Activated CD8-positive, alpha-beta memory T cell treated with anti-CD3 and anti-CD28 coated beads, Interleukin-2, amount 10 ng/mL, durations not matched to agents 7 days and 5 days (primary cell): ENCODE results near the gene TRIM52. TPM values are rescaled to one million over a fixed set of nuclear protein-coding genes. Genes with fewer than 3 reads are reported as not detected.

Source experiments
- ATAC-seq: fragments of 150-1000 bp; cut with Tn5 transposase; one replicate; pipeline ENCODE4 v1.10.0; 2021; ENCODE audit warnings: moderate library complexity
- CTCF ChIA-PET: fragments of 350-600 bp; sonication (Branson Sonifier 250); formaldehyde crosslinking; loops from one replicate; lab custom pipeline; 2021; ENCODE audit warnings: antibody characterized with exemption; lab: Charles Lee
- DNase-seq: peaks from one replicate; pipeline ENCODE4 v3.0.0-alpha.2; 2020
- H3K27ac Mint-ChIP-seq: one replicate; pipeline ENCODE4 v1.8.0; 2021; ENCODE audit warnings: mild to moderate bottlenecking, mixed read lengths
- H3K27me3 Mint-ChIP-seq: one replicate; pipeline ENCODE4 v1.8.0; 2021; ENCODE audit warnings: mixed read lengths
- H3K36me3 Mint-ChIP-seq: one replicate; pipeline ENCODE4 v1.8.0; 2021; ENCODE audit warnings: mild to moderate bottlenecking, mixed read lengths
- H3K4me1 Mint-ChIP-seq: one replicate; pipeline ENCODE4 v1.8.0; 2021; ENCODE audit warnings: mixed read lengths
- H3K4me3 Mint-ChIP-seq: one replicate; pipeline ENCODE4 v1.8.0; 2021; ENCODE audit warnings: mild to moderate bottlenecking, moderate library complexity, mixed read lengths
- H3K9me3 Mint-ChIP-seq: one replicate; pipeline ENCODE4 v1.8.0; 2022; ENCODE audit warnings: low read depth, mixed read lengths
- total RNA-seq, 2 experiments: library from RNA; stranded (reverse); gene quantifications; one replicate each; pipeline ENCODE4 v1.2.3, GENCODE V29; 2021

Gene TRIM52
- total RNA-seq, 2 experiments from 2014 or later: 20.0 to 26.2 TPM

DNA sequence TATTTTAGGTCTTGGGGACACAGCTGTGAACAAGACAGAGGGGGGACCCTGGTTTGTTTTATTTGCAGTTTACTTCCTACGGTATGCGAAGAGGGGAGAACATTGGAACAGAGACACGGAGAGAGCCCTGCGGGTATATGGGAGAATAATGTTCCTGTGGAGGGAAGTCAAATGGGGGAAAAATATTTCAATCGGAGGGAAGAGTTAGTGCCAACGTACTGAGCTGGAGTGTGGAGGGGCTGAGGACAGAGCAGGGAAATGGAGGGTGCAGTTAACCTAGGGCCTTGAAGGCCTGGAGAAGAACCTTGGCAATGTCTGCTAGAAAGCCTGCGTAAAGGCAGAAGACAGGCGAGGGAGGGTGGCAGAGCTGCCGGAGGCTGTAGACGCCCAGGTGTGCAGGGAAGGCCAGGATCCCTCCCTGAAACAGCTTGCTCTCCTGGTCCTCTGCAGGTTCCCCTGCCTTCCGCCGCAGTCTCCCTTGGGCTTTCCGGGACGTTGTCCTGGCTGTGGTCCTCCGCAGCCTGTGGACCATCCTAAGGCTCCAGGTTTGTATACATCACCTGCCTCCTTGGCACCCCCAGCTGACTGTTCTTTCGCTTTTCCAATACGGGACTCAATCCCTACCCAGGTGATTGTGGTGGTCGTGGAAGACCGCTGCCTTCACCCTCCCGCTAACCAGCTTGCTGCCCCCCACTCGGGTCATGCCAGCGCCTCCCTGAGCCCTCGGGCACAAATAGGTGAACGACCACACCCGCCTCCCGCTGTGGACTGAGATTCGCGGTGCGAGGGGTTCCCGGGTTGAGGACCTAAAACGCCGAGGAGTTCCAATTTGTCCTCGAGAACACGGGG, 15.3 kb downstream of the TRIM52 start:
- Mint-ChIP-seq H3K36me3 (peaks cover 45% of the 10 kb centered on the region), H3K9me3 (no peaks in the 10 kb centered on the region), H3K4me1 (peaks cover 65% of the 10 kb centered on the region), H3K27ac (peak overlapping the region; percentile 98), H3K4me3 (peak overlapping the region; percentile 94), H3K27me3 (no peaks in the 10 kb centered on the region)
- CTCF ChIA-PET: interaction anchor here (0.7 to 8.5 kb wide), 6 partner anchors 9 to 61 kb away, joined by 3 to 49 read pairs (median 3); partner anchors contain the start of gene TRIM52
- ATAC-seq: no peak
- no peak for DNase-seq

DNA sequence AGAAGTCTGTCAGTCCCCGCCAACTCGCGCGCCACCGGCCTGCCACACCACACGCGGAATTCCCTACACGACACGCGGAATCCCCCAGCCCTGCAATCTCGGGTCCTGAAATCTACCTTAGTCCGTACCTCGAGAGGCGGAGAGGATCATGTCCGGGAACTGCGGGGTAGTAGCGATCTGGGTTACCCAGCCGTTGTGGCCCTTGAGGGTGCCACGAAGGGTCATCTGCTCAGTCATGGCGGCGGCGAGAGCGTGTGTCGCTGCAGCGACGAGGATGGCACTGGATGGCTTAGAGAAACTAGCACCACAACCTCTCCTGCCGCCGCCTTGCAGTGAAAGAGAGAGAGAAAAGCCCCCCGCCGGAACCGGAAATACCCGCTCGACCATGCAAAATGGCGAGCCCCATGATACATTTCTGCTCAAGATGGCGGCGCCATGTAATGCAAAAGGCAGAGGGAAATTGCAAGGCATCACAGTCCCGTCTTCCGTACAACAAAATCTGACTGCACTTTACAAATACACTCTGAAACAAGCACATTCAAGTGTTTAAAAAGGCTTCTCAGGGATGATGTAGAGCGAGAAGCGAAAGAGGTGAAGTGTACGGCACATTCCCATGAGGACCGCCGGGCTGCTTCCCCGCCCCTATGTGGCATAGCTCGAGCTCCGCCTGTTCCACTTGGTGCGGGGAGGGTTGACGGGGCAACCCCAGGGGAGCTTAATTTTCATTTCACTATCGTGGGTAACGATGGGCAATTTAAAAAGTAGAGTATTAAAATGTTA, 17.2 kb downstream of the TRIM52 start, which contains the start of gene RACK1:
Gene RACK1, minus strand, starts transcription at position 343 of the 780 bp plus-strand sequence. Its CDS starts 106 bp downstream, at position 237.
- Mint-ChIP-seq H3K9me3 (no peaks in the 10 kb centered on the region), H3K27ac (peak within 1 kb of the TSS; percentile 98), H3K36me3 (peaks cover 53% of the 10 kb centered on the region), H3K4me1 (peaks cover 61% of the 10 kb centered on the region), H3K4me3 (peak within 1 kb of the TSS; percentile 94), H3K27me3 (no peaks in the 10 kb centered on the region)
- CTCF ChIA-PET: interaction anchor here (0.8 to 2.3 kb wide), 11 partner anchors 9 to 84 kb away, joined by 3 to 13 read pairs (median 3); partner anchors contain the start of genes TRIM41 and TRIM52
- DNase-seq: peak; percentile 94
- peak; percentile 70 for ATAC-seq

DNA sequence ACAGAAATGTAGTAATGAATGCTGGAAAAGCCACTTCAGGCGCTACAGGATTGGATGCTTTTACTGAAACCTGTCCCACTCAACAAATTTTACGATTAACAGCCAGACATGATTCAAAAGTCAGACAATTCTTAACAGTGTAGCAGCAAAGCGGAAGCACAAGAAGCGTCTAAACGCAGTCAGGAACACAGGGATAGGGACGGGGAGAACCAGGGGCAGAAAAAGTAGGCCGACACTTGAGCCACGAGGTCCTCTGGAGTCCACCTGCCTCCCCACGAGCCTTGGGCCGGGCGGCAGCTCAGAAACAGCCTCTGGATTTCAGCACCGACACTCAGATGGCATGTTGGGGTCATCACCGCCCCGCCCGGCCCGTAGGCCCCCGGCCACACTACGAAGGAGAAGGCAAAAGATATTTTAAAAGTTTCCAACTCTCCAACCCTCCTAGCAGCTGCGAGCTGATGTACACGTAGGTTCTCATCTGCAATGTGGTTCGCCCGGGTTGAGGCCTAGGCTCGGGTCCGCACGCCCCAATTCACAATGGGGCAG, 17.9 kb downstream of the TRIM52 start:
- no peak for DNase-seq
- Mint-ChIP-seq H3K4me3 (peak overlapping the region; percentile 94), H3K27ac (peak overlapping the region; percentile 95), H3K36me3 (peaks cover 57% of the 10 kb centered on the region), H3K27me3 (no peaks in the 10 kb centered on the region), H3K4me1 (peaks cover 62% of the 10 kb centered on the region), H3K9me3 (no peaks in the 10 kb centered on the region)
- ATAC-seq: no peak
- CTCF ChIA-PET: interaction anchor here (0.8 to 2.7 kb wide), 5 partner anchors 8 to 20 kb away, joined by 3 to 18 read pairs (median 6); partner anchors contain the start of genes TRIM41 and TRIM52

DNA sequence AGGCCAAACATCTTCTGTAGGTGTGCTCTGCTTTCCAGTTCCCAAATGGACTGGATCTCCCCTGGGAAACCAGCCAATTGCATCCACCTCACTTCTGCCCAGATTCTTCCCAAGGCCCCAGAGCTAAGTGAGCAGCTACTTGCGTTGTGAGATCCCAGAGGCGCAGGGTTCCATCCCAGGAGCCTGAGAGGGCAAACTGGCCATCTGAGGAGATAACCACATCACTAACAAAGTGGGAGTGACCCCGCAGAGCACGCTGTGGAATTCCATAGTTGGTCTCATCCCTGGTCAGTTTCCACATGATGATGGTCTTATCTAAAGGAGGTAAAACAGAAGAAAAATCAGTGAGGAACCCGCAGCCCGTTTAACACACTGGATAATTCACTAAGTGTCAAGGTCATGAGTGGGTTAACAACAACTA, 18.9 kb downstream of the TRIM52 start:
- H3K27ac Mint-ChIP-seq: peak overlapping the region; percentile 95
- peak overlapping the region; percentile 94 for H3K4me3 Mint-ChIP-seq
- H3K9me3 Mint-ChIP-seq: no peaks in the 10 kb centered on the region
- H3K36me3 Mint-ChIP-seq: peaks cover 65% of the 10 kb centered on the region
- H3K4me1 Mint-ChIP-seq: peaks cover 62% of the 10 kb centered on the region
- no peaks in the 10 kb centered on the region for H3K27me3 Mint-ChIP-seq
- DNase-seq (no peak), ATAC-seq (no peak)
- CTCF ChIA-PET: interaction anchor here (0.7 to 2.7 kb wide), 4 partner anchors 16 to 25 kb away, joined by 3 to 18 read pairs (median 8); partner anchors contain the start of genes TRIM41 and TRIM52

DNA sequence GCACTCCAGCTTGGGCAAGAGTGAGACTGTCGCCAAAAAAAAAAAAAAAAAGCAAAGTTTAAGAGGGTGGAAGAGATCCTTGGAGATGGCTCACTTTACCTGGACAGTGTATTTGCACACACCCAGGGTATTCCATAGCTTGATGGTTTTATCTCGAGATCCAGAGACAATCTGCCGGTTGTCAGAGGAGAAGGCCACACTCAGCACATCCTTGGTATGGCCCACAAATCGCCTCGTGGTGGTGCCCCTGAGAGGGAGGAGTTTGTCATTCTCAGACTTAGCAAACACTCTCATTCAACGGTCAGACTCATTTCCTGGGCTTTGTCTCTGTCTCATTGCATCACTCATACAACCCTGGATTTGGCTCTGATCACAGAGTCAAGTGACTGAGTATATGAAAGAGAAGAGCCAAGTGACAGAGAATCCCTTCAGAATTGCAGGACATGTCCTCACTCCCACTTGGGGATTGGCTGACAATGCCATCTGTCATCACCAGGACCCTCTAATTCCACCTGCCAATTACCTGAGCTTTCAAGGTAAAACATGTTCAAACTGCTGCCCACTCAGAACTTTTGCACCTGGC, 19.5 kb downstream of the TRIM52 start:
- Mint-ChIP-seq H3K27ac (peak overlapping the region; percentile 95), H3K36me3 (peaks cover 70% of the 10 kb centered on the region), H3K9me3 (no peaks in the 10 kb centered on the region), H3K27me3 (no peaks in the 10 kb centered on the region), H3K4me1 (peaks cover 62% of the 10 kb centered on the region), H3K4me3 (peak overlapping the region; percentile 94)
- ATAC-seq: peak; percentile 45
- CTCF ChIA-PET: interaction anchor here (0.7 to 2.7 kb wide), 4 partner anchors 15 to 57 kb away, joined by 3 to 18 read pairs (median 4); partner anchors contain the start of gene TRIM41
- DNase-seq: peak; percentile 83

DNA sequence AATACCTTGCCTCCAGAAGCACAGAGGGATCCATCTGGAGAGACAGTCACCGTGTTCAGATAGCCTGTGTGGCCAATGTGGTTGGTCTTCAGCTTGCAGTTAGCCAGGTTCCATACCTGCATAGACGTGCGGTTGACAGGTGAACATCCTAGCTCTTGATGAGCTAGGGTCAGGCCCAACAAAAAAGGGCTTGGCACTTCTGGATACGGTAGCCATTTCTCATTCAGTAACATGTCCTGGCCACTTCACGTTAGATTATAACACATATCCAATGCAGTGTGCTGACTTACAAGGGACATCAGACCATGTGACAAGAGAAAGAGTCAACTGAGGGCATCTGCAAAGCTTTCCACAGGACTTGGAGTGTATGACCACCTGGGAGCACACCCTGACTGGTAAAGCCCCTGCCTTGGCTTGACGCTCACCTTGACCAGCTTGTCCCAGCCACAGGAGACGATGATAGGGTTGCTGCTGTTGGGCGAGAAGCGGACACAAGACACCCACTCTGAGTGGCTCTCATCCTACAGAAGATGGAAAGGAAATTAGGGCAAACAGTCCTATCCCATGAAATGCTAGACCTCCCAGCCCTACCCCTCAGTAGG, 21.8 kb downstream of the TRIM52 start:
- no peak for DNase-seq
- CTCF ChIA-PET: no interaction called here
- ATAC-seq: no peak
- H3K4me1 Mint-ChIP-seq: peaks cover 49% of the 10 kb centered on the region
- H3K27me3 Mint-ChIP-seq: no peaks in the 10 kb centered on the region
- H3K27ac Mint-ChIP-seq: peak overlapping the region; percentile 68
- H3K9me3 Mint-ChIP-seq: no peaks in the 10 kb centered on the region
- peaks cover 84% of the 10 kb centered on the region for H3K36me3 Mint-ChIP-seq
- no peak overlapping the region for H3K4me3 Mint-ChIP-seq

DNA sequence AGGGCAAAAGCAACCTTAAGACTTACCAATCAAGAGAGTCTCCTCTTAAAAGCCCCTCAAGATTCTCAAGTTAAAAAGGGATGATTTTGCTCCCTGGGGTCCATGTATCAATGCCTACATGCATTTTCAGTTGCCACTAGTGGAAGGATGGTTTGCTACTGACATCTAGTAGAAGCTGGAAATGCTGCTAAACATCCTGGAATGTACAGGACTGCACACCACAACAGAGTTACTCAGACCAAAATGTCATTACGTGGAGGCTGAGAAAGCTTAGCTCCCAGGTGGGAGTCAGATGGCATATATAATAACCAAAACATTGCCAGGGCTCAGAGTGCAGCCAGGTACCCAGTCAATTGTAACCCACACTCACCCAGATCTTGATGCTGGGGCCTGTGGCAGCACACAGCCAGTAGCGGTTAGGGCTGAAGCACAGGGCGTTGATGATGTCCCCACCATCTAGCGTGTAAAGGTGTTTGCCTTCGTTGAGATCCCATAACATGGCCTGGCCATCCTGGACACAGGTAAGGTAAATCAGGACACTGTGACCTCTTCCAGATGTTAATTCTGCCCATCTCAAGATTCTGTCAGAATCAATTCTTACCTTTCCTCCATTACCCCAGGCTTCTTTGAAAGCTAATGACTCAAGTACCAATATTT, 23.1 kb downstream of the TRIM52 start:
- H3K36me3 Mint-ChIP-seq: peaks cover 79% of the 10 kb centered on the region
- H3K27ac Mint-ChIP-seq: peak overlapping the region; percentile 31
- H3K27me3 Mint-ChIP-seq: no peaks in the 10 kb centered on the region
- H3K9me3 Mint-ChIP-seq: no peaks in the 10 kb centered on the region
- CTCF ChIA-PET: interaction anchor here (1.4 kb wide), 1 partner anchor 10 kb away, joined by 3 read pairs; no protein-coding TSS in a partner anchor
- peaks cover 47% of the 10 kb centered on the region for H3K4me1 Mint-ChIP-seq
- ATAC-seq (no peak), DNase-seq (no peak)
- H3K4me3 Mint-ChIP-seq: no peak overlapping the region

DNA sequence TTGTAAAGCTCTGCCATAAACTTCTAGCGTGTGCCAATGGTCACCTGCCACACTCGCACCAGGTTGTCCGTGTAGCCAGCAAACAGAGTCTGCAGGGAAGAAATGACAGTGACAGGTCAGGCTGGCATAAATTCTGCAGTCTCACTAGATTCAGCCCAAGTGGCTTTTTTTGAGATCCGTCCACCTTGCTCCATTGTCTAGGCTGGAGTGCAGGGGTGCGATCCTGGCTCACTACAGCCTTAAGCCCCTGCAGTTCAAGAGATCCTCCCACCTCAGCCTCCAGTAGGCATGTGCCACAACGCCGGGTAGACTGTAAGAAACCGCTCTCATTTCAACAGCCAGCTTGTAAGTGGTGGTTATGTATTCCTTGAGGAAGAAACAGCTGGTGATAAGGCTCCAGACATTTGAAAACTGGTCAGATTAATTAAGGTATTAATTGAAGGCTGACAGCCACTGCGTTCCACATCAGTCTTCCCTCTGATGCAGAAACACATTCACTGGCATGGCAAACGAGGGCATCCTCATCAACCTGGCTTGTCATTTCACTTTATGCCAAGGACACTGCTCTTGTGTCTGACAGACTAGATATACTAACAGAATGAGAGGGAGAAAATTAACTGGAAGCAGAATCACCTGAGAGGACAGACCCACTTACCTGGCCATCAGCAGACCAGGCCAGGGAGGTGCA, 23.8 kb downstream of the TRIM52 start:
- no peak for ATAC-seq
- Mint-ChIP-seq H3K27me3 (no peaks in the 10 kb centered on the region), H3K9me3 (no peaks in the 10 kb centered on the region), H3K36me3 (peaks cover 74% of the 10 kb centered on the region), H3K4me3 (no peak overlapping the region), H3K27ac (peak overlapping the region; percentile 11), H3K4me1 (peaks cover 43% of the 10 kb centered on the region)
- CTCF ChIA-PET: interaction anchor here (1.4 kb wide), 1 partner anchor 10 kb away, joined by 3 read pairs; no protein-coding TSS in a partner anchor
- DNase-seq: no peak

DNA sequence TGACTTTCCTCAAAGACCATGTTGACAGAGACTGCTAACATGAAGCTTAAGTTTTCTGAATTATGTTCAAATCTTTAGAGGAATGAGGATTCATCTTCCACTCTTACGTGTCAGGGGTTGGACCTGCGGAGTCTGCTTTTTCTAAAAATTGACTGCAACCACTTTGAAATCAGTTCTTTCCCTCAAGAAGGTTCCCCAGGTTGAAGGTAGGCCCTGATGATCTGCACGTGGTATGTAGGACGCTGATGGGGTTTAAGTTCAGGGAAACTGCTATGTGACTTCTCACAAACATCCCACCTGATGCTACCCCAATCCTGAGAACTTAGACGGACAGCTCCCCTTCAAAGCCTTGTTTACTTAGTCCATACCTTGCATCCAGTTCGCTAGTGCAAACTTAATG, 24.5 kb downstream of the TRIM52 start:
- no peak for ATAC-seq
- CTCF ChIA-PET: interaction anchor here (1.4 kb wide), 1 partner anchor 9 kb away, joined by 3 read pairs; no protein-coding TSS in a partner anchor
- no peaks in the 10 kb centered on the region for H3K27me3 Mint-ChIP-seq

DNA sequence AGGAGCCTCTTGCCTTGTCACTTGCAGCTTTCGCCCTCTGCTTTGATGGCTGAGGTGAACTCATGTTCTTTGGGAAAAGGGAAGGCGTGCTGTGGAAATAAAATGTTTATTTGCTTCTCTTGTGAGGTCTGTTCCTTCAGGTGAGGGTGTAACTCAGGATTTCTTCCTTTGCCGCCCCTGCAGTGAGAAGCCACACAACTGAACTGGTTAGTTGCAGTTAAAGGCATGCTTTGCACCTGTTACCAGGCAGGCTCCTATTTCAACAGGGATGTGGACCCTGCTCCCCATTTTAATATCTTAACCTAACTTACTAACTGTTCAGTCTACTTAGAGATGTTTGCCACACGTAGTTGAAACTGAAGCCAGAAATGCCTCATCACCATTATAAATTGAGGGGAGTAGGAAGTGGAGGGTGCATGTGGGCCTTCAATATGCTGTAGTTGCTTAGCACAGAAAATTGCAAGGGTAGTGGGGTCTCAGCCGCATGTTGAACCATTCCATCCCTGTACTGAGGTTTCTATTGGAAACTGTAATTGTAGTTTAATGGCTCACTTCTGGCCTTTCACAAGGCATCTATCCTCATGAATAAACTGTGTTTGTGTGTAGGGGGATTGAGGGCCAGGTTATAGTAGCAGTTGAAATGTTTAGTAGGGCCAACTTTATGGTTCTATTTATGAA, 25.1 kb downstream of the TRIM52 start:
- Mint-ChIP-seq H3K36me3 (peaks cover 68% of the 10 kb centered on the region), H3K27ac (peak overlapping the region; percentile 59), H3K4me3 (no peak overlapping the region), H3K9me3 (no peaks in the 10 kb centered on the region), H3K27me3 (no peaks in the 10 kb centered on the region), H3K4me1 (peaks cover 30% of the 10 kb centered on the region)
- DNase-seq (no peak), ATAC-seq (no peak)
- CTCF ChIA-PET: interaction anchor here (0.8 to 1.4 kb wide), 3 partner anchors 8 to 15 kb away, joined by 3 to 6 read pairs (median 3); partner anchors contain the start of gene RACK1

More for the DNA sequence above, 24.5 kb downstream of the TRIM52 start:
- Mint-ChIP-seq H3K4me1 (peaks cover 37% of the 10 kb centered on the region), H3K9me3 (no peaks in the 10 kb centered on the region), H3K27ac (peak overlapping the region; percentile 45), H3K36me3 (peaks cover 70% of the 10 kb centered on the region), H3K4me3 (no peak overlapping the region)
- no peak for DNase-seq

DNA sequence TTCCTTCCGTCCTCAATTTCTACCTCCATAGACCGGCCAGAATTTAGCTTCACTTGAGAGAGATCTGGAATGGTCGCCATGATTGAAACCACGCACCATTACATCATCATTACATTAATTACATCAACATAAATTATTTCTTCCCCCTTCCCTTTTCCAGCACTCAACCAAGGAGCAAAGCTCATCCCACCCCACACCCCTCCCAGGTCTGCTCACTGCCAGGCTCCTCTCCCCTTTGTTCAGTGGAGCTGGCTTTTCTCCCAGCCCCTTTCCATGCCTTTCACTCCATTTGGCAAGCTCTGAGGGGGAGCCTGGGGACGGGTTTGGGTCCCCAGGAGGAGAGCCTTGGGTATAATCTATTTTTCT, 25.6 kb downstream of the TRIM52 start:
- DNase-seq: no peak
- Mint-ChIP-seq H3K27me3 (no peaks in the 10 kb centered on the region), H3K27ac (no peak overlapping the region), H3K4me1 (peaks cover 27% of the 10 kb centered on the region), H3K9me3 (no peaks in the 10 kb centered on the region), H3K4me3 (no peak overlapping the region), H3K36me3 (peaks cover 63% of the 10 kb centered on the region)
- CTCF ChIA-PET: interaction anchor here (0.8 to 1.4 kb wide), 4 partner anchors 8 to 15 kb away, joined by 3 to 6 read pairs (median 3); partner anchors contain the start of gene RACK1
- no peak for ATAC-seq
